Activated CD4-positive, alpha-beta T cell treated with anti-CD3 and anti-CD28 coated beads, Interleukin-2, amount 50 U/mL, for 1 hour (primary cell): ENCODE results near the gene ZNF236.
A peak's percentile ranks its signal among the peaks of the same experiment; 100 is the strongest.
"Not testable (repeated sequence)": the region's sequence is repeated elsewhere in the genome, so short reads cannot be mapped to it uniquely, and the experiment has no call there.

Experiments used
- DNase-seq: peaks from one replicate; pipeline ENCODE4 v3.0.0-alpha.2; 2020

ZNF236 gene

GRCh38 chr18:76977684-76978232, 155.4 kb downstream of the ZNF236 start:
- DNase-seq: no peak

GRCh38 chr18:76978616-76979015, 156.3 kb downstream of the ZNF236 start:
- no peak for DNase-seq

GRCh38 chr18:76979111-76979751, 156.9 kb downstream of the ZNF236 start:
- DNase-seq: no peak

- DNase-seq: no peak
These were observed 157.5 kb downstream of the ZNF236 start for GRCh38 chr18:76979906-76980305.

GRCh38 chr18:76980663-76981395, 158.5 kb downstream of the ZNF236 start:
- DNase-seq: no peak

- DNase-seq: no peak
These were observed 159.1 kb downstream of the ZNF236 start for GRCh38 chr18:76981396-76981968.

GRCh38 chr18:76982038-76982437, 159.7 kb downstream of the ZNF236 start:
- DNase-seq: no peak

- peak; percentile 88 for DNase-seq
These were observed 160.7 kb downstream of the ZNF236 start for GRCh38 chr18:76982841-76983583.

- no peak for DNase-seq
These were observed 161.3 kb downstream of the ZNF236 start for GRCh38 chr18:76983613-76984051.

GRCh38 chr18:76984193-76985155, 162.1 kb downstream of the ZNF236 start:
- DNase-seq: no peak

- DNase-seq: no peak
These were observed 163.0 kb downstream of the ZNF236 start for GRCh38 chr18:76985156-76985950.

GRCh38 chr18:76985951-76986236, 163.5 kb downstream of the ZNF236 start:
- no peak for DNase-seq

- DNase-seq: no peak
These were observed 164.0 kb downstream of the ZNF236 start for GRCh38 chr18:76986406-76986805.

- DNase-seq: no peak
These were observed 165.9 kb downstream of the ZNF236 start for GRCh38 chr18:76988031-76988826.

- DNase-seq: no peak
These were observed 166.7 kb downstream of the ZNF236 start for GRCh38 chr18:76988827-76989646.

GRCh38 chr18:76989647-76990190, 167.4 kb downstream of the ZNF236 start:
- DNase-seq: no peak

GRCh38 chr18:76990343-76991020, 168.1 kb downstream of the ZNF236 start:
- not testable (repeated sequence) for DNase-seq

GRCh38 chr18:76991021-76991688, 168.8 kb downstream of the ZNF236 start:
- no peak for DNase-seq
